Globus pallidus (tissue), 1 donor: ENCODE measurements around the gene FAM227B.
A peak's percentile ranks its signal among the peaks of the same experiment; 100 is the strongest.
"Not testable (repeated sequence)": the region's sequence is repeated elsewhere in the genome, so short reads cannot be mapped to it uniquely, and the experiment has no call there.

Experiments
- DNase-seq: peaks from one replicate; pipeline ENCODE4 v3.0.0-alpha.2; 2015; ENCODE audit warnings: low spot score

FAM227B gene

DNA sequence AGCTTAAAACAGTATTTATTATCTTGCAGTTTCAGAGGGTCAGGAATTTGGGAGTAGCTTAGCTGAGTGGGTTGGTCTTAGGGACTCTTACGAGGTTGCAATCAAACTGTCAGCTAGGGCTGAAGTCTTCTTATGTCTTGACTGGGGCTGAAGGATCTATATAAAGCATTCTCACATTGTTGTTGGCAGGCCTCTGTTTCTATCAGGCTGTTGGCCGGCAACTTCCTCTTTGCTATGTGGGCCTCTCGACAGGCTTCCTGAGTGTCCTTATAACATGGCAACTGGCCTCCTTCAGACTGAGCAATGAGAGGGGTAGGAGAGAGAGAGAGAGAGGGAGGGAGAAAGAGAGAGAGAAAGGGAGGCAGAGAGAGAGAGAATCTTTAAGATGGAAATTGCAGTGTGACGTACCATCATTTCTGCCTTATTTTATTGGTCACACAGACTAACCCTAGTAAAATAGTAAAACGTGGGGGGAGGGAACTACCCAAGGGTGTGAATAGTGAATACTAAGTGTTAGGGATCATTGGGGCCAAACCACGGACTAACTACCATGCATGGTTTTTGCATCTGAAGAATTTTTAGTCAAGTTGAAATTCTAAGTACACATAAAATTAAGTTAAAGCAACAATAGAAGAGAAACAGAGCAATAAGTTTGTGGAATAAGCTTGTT, 181.5 kb downstream of the FAM227B start:
- DNase-seq = peak; percentile 42

DNA sequence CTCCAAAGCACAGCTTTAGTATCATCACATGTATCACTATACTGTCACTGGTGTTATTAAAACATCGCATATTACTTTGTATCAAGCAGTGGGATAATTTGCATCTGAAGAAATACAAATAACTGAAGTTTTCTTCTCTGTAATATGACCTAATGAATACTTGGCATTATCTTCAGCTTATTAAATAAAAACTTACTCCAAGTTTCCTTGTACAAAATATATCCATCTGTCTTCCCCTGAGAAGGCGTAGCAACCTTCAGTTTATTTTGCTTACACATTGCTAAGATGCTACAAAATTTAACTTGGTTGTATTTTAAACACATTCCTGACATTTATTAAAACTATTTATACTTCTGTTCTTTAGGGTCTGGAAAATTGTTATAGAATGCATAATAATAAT, 183.9 kb downstream of the FAM227B start:
- no peak for DNase-seq

DNA sequence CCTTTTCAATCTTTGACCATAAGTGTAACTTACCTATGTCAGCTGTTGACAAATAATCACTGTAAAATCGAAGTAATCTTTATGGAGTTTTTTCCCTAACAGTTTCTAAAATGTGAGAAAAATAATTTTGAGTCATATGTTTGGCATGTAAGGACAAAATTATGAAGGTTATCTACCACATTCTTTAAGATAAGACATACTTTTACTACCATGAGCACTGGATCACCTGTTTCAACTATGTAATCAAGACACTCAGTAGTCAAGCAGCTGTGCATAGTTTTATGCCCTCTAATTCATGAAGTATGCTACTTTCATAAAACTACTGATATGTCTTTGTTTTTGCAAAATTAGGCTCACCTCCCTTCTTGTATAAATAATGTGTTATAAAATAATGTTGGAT, 185.4 kb downstream of the FAM227B start:
- DNase-seq = no peak

DNA sequence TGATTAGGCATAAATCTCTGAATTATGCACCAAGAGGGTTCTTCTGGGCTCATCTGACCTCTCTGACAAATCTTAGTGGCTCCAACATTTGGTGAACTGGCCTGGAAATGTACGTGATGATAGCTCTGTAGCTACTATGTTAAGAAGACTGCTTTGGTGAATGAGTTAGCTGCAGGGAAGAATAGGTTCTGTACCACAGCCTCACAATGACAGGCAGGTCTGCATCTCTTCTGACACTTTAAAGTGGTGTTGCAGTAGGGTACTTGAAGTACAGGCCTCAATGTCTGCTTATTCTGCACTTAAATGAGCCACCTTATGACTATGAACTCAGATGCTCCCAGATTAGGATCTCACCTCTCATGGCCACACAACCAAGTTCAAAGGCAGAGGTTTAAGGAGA, 190.6 kb downstream of the FAM227B start:
- no peak for DNase-seq

DNA sequence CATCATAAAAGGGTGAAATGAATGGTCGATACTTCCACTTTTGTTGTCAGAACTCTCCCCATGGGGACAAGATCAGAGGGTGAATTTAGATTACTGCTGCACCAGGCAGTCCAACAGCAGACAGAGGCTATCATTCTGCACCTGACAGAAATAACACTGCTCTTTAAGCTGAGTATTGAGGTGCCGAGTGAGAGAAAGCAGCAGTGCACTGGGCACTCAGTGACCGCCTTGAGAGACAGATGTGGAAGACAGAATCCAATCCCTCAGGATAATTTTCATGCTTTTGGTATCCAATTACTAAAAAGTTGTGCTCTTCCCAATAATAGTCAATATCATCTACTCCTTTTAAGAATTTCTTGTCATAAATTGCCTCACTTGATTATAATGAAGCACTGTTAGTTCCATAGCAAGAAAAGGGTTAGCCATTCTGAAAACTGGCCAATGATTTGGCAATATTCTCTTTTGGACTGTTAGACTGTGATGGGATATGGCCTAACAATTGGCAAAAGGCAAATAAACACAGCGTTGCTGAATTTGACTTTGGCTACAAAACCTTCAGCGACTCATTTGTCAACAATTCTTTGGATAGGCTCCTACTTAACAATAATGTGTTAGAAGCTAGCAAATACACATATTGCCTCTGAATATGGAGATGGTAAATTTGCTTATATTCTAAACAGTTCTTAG, 192.1 kb downstream of the FAM227B start:
- no peak for DNase-seq

DNA sequence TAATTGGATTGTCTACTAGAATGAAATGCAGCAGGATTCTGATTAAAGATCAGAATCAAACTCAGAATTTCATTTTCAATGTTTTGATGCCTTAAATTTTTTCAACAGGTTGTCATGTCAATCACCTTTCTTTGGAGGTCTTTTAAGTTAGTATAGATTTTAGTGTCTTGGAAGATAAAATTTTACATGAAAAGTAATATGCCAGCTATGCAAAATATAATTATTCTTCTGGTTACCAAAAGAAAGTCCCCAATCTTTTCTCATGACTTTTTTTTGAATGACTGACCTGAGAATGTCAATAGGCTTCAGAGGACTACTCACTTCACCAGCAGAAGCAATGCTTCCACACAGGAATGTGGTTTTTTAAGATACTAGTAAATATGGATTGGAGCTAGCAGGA, 193.2 kb downstream of the FAM227B start:
- DNase-seq = no peak

DNA sequence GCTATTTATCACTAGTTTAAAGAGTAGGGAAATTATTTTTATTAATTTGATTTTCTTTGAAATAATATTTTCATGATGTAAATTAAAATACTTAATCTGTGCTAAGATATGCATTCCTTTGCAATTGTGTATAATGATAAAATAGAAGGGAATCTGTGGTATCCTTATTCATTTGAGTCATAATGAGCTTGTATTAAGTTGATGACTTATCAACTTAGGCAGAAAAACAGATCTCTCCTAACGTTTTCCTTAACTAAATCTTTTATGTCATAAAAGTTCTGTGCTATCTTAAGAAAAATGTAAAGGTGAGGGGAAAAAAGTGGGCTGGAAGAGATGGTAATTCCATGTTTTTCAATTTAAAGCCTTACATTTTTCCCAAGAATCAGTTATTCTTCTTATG, 195.7 kb downstream of the FAM227B start:
- no peak for DNase-seq

DNA sequence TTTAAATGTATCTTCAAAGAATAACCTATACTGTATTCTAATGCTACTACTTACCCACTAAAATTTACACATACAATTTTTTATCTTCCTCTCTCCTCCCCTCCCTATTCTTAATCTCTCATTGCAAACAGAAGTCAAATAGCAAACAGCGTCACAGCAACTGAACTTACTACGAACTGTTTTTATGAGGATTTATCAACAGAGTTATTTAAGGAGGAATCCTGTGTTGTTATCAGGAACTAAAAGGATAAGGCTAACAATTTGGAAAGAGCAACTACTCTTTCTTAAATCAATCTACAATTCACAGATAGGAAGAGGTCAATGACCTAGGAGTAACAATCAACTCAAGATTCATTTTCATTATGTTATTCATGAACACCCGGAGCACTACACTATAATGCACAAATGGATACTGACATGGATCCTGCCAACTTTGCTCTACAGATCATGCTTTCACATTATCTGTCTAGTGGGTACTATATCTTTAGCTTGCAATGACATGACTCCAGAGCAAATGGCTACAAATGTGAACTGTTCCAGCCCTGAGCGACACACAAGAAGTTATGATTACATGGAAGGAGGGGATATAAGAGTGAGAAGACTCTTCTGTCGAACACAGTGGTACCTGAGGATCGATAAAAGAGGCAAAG, 196.6 kb downstream of the FAM227B start:
- DNase-seq = peak; percentile 7

DNA sequence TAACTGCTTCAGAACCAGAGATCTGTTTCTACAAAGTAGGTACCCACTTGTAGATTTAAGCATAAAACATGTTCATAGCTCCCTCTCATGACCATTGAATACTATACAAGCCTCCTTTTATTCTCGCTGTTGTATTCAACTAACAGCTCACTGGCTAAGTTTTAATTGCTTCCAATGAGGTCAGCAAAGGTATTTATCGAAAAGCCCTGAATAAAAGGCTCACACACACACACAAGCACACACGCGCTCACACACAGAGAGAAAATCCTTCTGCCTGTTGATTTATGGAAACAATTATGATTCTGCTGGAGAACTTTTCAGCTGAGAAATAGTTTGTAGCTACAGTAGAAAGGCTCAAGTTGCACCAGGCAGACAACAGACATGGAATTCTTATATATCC, 197.6 kb downstream of the FAM227B start, which contains the start of gene FGF7:
TSS of gene FGF7 (plus strand) at position 222 of the 400 bp plus-strand sequence. CDS start 1,056 bp downstream, outside the sequence.
- DNase-seq = peak; percentile 51

DNA sequence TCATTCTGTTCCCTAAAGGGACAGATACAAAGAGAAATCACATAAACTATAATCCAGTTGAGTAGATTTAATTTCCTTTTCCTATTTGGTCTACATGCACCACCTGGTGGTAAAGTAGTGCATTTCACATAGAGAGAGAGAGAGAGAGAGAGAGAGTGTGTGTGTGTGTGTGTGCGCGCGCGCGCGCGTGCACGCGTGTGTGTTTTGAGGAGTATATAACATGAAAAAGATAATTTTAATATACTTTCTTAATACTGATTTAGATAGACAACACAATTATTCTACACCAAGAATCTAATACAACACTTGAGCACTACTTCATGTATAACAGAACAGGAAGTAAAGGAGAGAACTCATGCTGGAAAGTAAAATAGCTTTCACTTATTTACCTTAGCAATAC, 198.6 kb downstream of the FAM227B start:
- DNase-seq = peak; percentile 74

DNA sequence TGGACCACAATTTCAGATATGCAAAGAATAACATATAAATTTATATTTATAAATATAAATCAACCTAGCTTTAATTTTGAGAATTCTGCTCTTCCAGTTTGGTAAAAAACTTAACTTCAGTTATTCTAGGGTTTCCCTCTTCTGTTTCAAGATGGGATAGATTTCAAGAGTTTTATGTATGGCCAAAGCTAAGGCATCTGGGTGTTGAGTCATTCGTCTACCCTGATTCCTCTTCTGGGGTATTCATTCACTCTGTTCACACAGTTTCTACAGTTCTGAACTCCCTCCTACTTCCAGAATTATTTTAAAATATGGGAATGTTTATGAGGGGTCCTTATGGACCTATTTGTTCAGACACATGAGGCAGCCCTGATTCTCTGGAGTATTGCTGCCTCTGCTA, 201.8 kb downstream of the FAM227B start:
- no peak for DNase-seq

DNA sequence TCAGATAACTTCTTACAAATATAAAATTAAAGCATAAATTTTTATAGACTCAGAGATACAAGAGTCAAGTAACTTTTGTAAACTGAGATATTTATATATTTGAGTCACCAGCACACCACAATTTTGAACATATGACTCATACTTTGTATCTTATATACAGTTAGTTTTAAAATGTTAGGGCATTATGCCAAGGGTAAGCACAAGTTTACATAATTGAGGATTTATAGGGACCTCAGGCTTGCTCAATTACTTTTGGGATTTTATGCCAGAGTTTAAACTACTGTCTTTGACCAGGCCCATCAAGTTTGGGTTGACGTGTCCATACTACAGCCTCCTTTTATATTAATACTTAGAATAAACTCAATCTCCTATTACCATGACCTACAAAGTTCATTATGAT, 205.0 kb downstream of the FAM227B start:
- DNase-seq = no peak

DNA sequence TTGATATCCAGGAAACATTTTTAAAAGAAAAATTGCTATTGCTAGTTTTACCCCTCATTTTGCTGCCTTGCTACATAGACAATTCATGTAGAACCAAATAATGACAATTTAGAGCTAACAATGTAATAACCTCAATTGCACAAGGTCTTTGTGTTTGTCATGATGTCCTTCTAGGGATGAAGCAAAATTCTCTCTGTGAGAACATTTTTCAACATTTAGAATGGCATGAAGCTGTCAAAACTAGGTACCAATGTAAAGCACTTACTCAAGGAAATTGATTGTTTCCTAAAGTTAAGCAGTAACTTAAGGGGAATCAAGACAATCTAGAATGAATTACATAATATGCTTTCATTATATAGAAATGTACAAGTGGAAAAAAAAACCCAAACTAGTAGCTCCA, 205.5 kb downstream of the FAM227B start:
- DNase-seq = no peak

DNA sequence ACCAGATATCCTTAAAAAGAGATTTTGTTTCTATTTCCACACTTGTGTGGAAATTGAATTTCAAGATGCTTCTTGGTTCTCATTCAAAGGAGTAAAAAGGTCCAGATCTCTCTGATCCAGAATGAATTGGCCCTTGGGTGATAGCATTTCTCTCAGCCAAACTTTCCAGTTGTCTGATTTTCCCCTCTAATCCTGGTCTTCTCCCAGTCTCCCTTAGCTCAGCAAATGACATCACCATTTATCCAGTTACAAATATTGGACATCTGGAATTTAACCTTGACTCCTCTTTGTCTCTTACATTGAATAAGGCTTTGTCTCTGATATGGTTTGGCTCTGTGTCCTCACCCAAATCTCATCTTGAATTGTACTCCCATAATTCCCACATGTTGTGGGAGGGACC, 207.8 kb downstream of the FAM227B start:
- no peak for DNase-seq

DNA sequence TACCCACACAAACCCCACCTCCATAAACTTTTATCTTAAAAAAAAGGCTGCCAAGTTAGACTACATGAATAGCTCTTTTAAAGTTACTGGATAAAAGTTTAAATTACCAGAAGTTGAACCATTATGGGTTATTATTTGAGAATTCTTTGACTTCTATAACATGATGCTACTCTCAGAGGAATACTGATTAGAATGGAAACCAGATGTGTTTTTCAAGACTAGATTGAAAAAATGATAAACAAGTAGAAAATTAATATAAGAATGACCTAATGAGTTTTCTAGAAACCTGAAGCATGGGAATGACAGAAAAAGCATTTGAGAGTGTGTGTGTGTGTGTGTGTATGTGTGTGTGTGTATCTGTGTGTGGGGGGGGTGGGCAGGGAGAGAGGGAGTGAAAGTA, 210.0 kb downstream of the FAM227B start:
- DNase-seq = no peak

DNA sequence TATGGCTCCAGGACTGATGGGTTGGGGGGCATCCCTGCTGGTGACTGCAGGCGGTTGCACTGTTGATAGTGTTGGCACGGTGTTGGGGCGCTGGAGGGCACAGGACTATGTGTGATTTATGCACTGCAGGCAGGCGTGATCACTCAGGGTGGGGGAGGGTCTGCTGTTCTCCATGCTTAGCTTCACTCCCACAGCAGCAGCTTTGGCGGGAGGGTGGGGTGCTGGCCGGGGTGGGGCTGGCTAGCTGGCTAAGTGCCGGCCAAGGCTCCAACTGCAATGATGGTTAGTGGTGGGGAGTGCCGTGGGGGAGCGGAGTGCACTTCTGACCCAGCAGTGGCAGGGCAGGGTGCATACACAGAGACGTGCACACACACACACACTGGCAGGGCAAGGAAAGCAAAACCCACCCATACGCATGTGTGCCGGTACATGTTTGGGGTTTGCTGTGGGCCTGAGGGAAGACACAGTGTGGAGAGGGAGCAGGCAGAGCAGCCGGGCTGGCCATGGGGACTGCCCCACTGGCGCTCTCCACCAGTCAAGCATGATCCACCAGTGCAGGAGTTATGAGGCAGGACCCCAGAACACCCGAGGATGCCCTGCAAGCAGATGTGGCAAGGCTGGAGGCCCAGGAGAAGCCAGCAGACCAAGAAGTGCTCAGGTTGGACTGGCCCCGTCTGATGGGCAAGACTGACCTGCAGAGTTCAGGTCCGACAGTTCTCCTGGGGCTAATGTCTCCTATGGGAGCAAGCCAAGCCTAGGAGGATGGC, 214.1 kb downstream of the FAM227B start:
- DNase-seq = no peak

DNA sequence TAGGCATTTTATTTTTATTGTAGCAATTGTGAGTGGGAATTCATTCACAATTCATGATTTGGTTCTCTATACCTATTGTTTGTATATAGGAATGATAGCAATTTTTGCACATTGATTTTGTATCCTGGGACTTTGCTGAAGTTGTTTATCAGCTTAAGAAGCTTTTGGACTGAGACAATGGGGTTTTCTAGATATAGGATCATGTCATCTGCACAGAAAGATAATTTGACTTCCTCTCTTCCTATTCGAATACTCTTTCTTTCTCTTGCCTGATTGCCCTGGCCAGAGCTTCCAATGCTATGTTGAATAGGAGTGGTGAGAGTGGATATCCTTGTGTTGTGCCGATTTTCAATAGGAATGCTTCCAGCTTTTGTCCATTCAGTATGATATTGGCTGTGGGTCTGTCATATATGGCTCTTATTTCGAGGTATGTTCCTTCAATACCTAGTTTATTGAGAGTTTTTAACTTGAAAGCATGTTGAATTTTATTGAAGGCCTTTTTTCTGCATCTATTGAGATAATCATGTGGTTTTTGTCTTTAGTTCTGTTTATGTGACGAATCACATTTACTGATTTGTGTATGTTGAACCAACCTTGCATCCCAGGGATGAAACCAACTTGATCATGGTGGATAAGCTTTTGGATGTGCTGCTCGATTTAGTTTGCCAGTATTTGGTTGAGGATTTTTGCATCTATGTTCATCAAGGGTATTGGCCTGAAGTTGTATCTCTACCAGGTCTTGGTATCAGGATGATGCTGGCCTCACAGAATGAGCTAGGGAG, 217.9 kb downstream of the FAM227B start:
- not testable (repeated sequence) for DNase-seq

DNA sequence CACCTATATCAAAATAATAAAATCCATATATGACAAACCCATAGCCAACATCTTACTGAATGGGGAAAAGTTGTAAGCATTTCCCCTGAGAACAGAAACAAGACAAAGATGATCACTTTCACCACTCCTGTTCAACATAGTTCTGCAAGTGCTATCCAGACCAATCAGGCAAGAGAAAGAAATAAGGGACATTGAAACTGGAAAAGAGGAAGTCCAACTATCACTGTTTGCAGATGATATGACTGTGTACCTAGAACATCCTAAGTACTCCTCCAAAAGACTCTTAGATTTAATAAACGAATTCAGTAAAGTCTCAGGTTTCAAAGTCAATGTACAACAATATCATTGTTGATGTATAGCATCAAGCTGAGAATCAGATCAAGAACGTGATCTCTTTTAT, 233.1 kb downstream of the FAM227B start:
- DNase-seq = no peak

DNA sequence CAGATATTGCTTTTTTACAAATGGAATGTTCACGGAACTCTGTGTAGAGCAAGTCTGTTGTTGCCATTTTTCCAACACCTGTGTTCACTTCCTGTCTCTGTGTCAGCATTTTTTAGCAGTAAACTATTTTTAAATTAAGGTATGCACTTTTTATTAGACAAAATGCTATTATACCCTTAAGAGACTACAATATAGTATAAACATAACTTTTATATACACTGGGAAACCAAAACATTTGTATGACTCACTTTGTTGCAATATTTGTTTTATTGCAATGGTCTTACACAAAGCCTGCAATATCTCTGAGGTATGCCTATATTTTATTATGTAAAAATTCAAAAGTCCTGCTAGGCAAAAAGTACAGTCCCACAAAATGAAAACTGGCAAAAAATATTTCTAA, 237.4 kb downstream of the FAM227B start:
- DNase-seq = no peak

DNA sequence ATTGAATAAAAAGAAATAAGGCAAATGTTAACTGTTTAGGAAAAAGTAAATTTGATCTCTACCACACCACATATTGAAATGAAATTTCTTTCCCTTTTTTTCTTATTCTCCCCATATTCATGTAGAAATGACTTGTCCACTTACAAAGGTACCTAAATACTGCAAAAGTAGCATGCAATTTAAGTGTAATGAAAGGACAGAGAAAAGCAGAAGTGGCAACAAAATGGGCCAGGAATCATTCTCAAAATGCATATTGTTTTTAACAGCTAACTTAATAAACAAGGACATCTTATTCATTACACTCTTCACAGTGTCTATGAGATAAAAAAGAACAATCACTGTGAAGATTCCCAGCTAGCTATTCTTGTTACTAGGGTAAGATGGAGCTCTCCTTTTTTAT, 238.2 kb downstream of the FAM227B start:
- DNase-seq = no peak

DNA sequence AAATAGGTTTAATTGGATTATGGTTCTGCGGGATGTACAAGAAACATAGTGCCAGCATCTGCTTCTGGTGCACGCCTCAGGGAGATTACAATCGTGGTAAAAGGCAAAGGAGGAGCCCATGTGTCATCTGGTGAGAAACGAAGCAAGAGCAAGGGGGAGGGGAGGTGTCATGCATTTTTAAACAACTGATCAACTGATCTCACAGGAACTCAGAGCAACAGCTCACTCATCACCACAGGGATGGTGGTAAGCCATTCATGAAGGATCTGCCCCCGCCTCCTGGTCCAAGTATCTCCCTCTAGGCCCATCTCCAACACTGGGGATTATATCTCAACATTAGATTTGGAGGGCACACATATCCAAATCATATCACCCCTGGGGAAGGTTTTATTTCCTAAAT, 239.7 kb downstream of the FAM227B start:
- no peak for DNase-seq

DNA sequence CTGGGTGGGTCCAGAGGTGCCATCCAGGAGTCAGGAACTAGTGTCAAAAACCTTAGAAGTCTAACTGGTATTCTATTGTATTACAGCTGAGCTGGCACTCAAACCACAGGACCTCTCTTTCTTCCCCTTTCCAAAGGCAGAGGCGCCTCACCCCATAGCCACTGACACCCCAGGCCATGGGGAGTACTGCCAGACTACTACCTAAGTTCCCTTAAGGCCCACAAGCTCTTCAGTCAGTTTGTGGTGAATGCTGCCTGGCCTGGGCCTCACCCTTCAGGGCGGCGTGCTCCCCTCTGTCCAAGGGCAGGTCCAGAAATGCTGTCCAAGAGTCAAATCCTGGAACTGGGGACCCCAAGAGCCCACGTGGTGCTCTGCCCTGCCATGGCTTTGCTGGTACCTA, 240.6 kb downstream of the FAM227B start:
- DNase-seq = no peak
